H1 (cell line): ENCODE measurements around the gene ARMC9. TPM values are rescaled to one million over a fixed set of nuclear protein-coding genes. Genes with fewer than 3 reads are reported as not detected.

Experiments used
- CTCF ChIA-PET: fragments of 300-600 bp; sonication (Branson Sonifier 250); formaldehyde crosslinking; loops from one replicate; lab custom pipeline; 2021; ENCODE audit not compliant: partially characterized antibody; lab: Charles Lee
- POLR2A ChIA-PET: fragments of 300-600 bp; sonication (Branson Sonifier 250); formaldehyde crosslinking; loops from one replicate; lab custom pipeline; 2021; ENCODE audit warnings: inconsistent platforms; ENCODE audit not compliant: partially characterized antibody; lab: Charles Lee
- DNase-seq, 2 experiments: peaks; one replicate each; pipeline versions ENCODE4 v3.0.0 to v3.0.0-alpha.2; 2010 to 2022; ENCODE audit warnings: low spot score in 2 of 2, low read depth in 1 of 2, mixed read lengths in 1 of 2
- FAIRE-seq: peaks from 2 replicates; lab custom pipeline; 2011; peaks lifted over from hg19 to GRCh38; lab: Jason Lieb, UNC
- H2AFZ ChIP-seq: 2 replicates; pipeline ENCODE4 v1.8.1; 2012; ENCODE audit warnings: low read length, inconsistent platforms
- H2AK5ac ChIP-seq: 2 replicates; pipeline ENCODE4 v1.6.1; 2013; ENCODE audit warnings: low read depth, low read length
- H2BK120ac ChIP-seq: replicated peaks from 2 replicates; pipeline ENCODE3; 2013; ENCODE audit warnings: low read depth, low read length, inconsistent platforms
- H2BK12ac ChIP-seq: 2 replicates; pipeline ENCODE4 v1.6.1; 2013; ENCODE audit warnings: low read depth, low read length
- H2BK15ac ChIP-seq: 2 replicates; pipeline ENCODE4 v1.6.1; 2013; ENCODE audit warnings: low read length
- H2BK20ac ChIP-seq: 2 replicates; pipeline ENCODE4 v1.6.1; 2013; ENCODE audit warnings: low read length
- H2BK5ac ChIP-seq: 2 replicates; pipeline ENCODE4 v1.6.1; 2013; ENCODE audit warnings: low read depth, low read length
- H3K14ac ChIP-seq: 2 replicates; pipeline ENCODE4 v1.6.1; 2013; ENCODE audit warnings: inconsistent platforms; ENCODE audit not compliant: insufficient read length
- H3K18ac ChIP-seq: 2 replicates; pipeline ENCODE4 v1.6.1; 2013; ENCODE audit warnings: low read length; ENCODE audit errors: extremely low read depth
- H3K23ac ChIP-seq: 2 replicates; pipeline ENCODE4 v1.6.1; 2013; ENCODE audit warnings: inconsistent platforms; ENCODE audit not compliant: insufficient read length
- H3K23me2 ChIP-seq: 2 replicates; pipeline ENCODE4 v1.6.1; 2013; ENCODE audit warnings: low read depth, low read length
- H3K27ac ChIP-seq: 2 replicates; pipeline ENCODE4 v1.6.1; 2011; ENCODE audit warnings: low read depth, low read length, inconsistent platforms
- H3K27me3 ChIP-seq, 4 experiments: replicated peaks in 1 of 4; 1 replicate in 1 of 4; 2 replicates in 3 of 4; pipeline versions ENCODE4 v1.6.1 to v1.8.1; 2011 to 2013; ENCODE audit warnings: low read length in 3 of 4, mild to moderate bottlenecking in 3 of 4, inconsistent platforms in 2 of 4, mixed read lengths in 2 of 4, moderate library complexity in 1 of 4; ENCODE audit not compliant: control insufficient read depth in 3 of 4, insufficient read depth in 3 of 4; ENCODE audit errors: extremely low read depth in 1 of 4
- H3K36me3 ChIP-seq, 4 experiments: 2 replicates each; pipeline versions ENCODE4 v1.6.1 to v1.8.1; 2011 to 2013; ENCODE audit warnings: mild to moderate bottlenecking in 4 of 4, low read length in 3 of 4, moderate library complexity in 2 of 4, control low read depth in 1 of 4, inconsistent platforms in 1 of 4; ENCODE audit not compliant: insufficient read depth in 4 of 4, control insufficient read depth in 2 of 4
- H3K4ac ChIP-seq: replicated peaks from 2 replicates; pipeline ENCODE3; 2013; ENCODE audit warnings: low read length, low read depth, mixed read lengths, inconsistent platforms; ENCODE audit not compliant: insufficient read length
- H3K4me1 ChIP-seq, 4 experiments: replicated peaks in 1 of 4; 1 replicate in 1 of 4; 2 replicates in 3 of 4; pipeline versions ENCODE4 v1.6.1 to v1.8.1; 2011 to 2013; ENCODE audit warnings: low read length in 3 of 4, inconsistent platforms in 2 of 4, mixed read lengths in 1 of 4; ENCODE audit not compliant: insufficient read depth in 4 of 4, control insufficient read depth in 3 of 4
- H3K4me2 ChIP-seq, 2 experiments: 2 replicates each; pipeline versions ENCODE4 v1.6.1 to v1.8.1; 2011 to 2013; ENCODE audit warnings: low read depth in 2 of 2, low read length in 2 of 2, control low read depth in 1 of 2, inconsistent platforms in 1 of 2, mild to moderate bottlenecking in 1 of 2; ENCODE audit not compliant: insufficient read depth in 1 of 2
- H3K4me3 ChIP-seq, 4 experiments: fragments of 200-600, 300-600 bp in 1 of 4; sonication (generic), shearing (Covaris generic), sonication (Bioruptor Twin) in 1 of 4; 2 replicates each; pipeline versions ENCODE4 v1.5.1 to v1.8.1; 2011 to 2016; ENCODE audit warnings: low read length in 4 of 4, low read depth in 3 of 4, control low read depth in 2 of 4, inconsistent platforms in 2 of 4, mild to moderate bottlenecking in 2 of 4, mixed read lengths in 1 of 4, moderate library complexity in 1 of 4; ENCODE audit not compliant: insufficient read depth in 2 of 4; ENCODE audit errors: extremely low read depth in 1 of 4
- H3K56ac ChIP-seq: replicated peaks from 2 replicates; pipeline ENCODE3; 2013; ENCODE audit warnings: low read depth, mild to moderate bottlenecking, mixed read lengths, low read length, inconsistent platforms; ENCODE audit not compliant: insufficient read length
- H3K79me1 ChIP-seq: 2 replicates; pipeline ENCODE4 v1.6.1; 2013; ENCODE audit warnings: low read depth, low read length, control low read depth
- H3K79me2 ChIP-seq, 2 experiments: 2 replicates each; pipeline versions ENCODE4 v1.6.1 to v1.8.1; 2012 to 2013; ENCODE audit warnings: low read length in 2 of 2, mild to moderate bottlenecking in 2 of 2, inconsistent platforms in 1 of 2; ENCODE audit not compliant: insufficient read depth in 2 of 2, control insufficient read depth in 1 of 2
- H3K9ac ChIP-seq, 4 experiments: replicated peaks in 1 of 4; 1 replicate in 1 of 4; 2 replicates in 3 of 4; pipeline versions ENCODE4 v1.6.1 to v1.8.1; 2011 to 2013; ENCODE audit warnings: low read depth in 3 of 4, low read length in 3 of 4, control low read depth in 2 of 4, mild to moderate bottlenecking in 2 of 4, moderate library complexity in 2 of 4, inconsistent platforms in 1 of 4; ENCODE audit errors: extremely low read depth in 1 of 4
- H3K9me3 ChIP-seq, 2 experiments: 2 replicates each; pipeline versions ENCODE4 v1.6.1 to v1.8.1; 2012 to 2013; ENCODE audit warnings: mild to moderate bottlenecking in 2 of 2, moderate library complexity in 2 of 2, control low read depth in 1 of 2, inconsistent platforms in 1 of 2, low read depth in 1 of 2, low read length in 1 of 2, mixed read lengths in 1 of 2; ENCODE audit not compliant: insufficient read depth in 2 of 2
- H4K20me1 ChIP-seq, 2 experiments: replicated peaks in 1 of 2; 2 replicates each; pipeline versions ENCODE3 to v1.8.1; 2011 to 2013; ENCODE audit warnings: inconsistent platforms in 2 of 2, low read length in 2 of 2, mild to moderate bottlenecking in 1 of 2; ENCODE audit not compliant: insufficient read depth in 2 of 2, control insufficient read depth in 1 of 2
- H4K5ac ChIP-seq: 2 replicates; pipeline ENCODE4 v1.6.1; 2013; ENCODE audit warnings: low read length, low read depth, mixed read lengths, inconsistent platforms; ENCODE audit not compliant: insufficient read length
- H4K8ac ChIP-seq: 2 replicates; pipeline ENCODE4 v1.8.0; 2013; ENCODE audit warnings: mild to moderate bottlenecking, moderate library complexity, low read length, inconsistent platforms; ENCODE audit not compliant: insufficient read depth; ENCODE audit errors: extremely low read depth
- H4K91ac ChIP-seq: replicated peaks from 2 replicates; pipeline ENCODE3; 2013; ENCODE audit warnings: low read length, mixed read lengths, inconsistent platforms; ENCODE audit not compliant: insufficient read length
- CHD1 ChIP-seq: IDR thresholded peaks from 2 replicates; pipeline ENCODE4 v1.6.1; 2012; ENCODE audit warnings: low read depth, low read length, improper control_type of control experiment
- CREB1 ChIP-seq: IDR thresholded peaks from 2 replicates; pipeline ENCODE4 v1.6.1; 2012; ENCODE audit warnings: inconsistent platforms
- CTBP2 ChIP-seq: IDR thresholded peaks from 2 replicates; pipeline ENCODE4 v1.7.0; 2011; ENCODE audit warnings: borderline replicate concordance, mild to moderate bottlenecking, moderate library complexity, mixed read lengths, low read length; ENCODE audit not compliant: insufficient read depth, insufficient read length
- MAFK ChIP-seq: IDR thresholded peaks from 2 replicates; pipeline ENCODE4 v1.6.1; 2012; ENCODE audit warnings: low read depth, mild to moderate bottlenecking, improper control_type of control experiment, low read length
- NANOG ChIP-seq: IDR thresholded peaks from 2 replicates; pipeline ENCODE4 v1.6.1; 2011; ENCODE audit warnings: low read length, low read depth, mild to moderate bottlenecking, inconsistent platforms; ENCODE audit not compliant: insufficient read depth, poor library complexity, severe bottlenecking
- RAD21 ChIP-seq, 2 experiments: IDR thresholded peaks in 1 of 2; conservative IDR thresholded peaks in 1 of 2; 2 replicates each; pipeline ENCODE4 v1.6.1; 2011; ENCODE audit warnings: low read depth in 2 of 2, low read length in 2 of 2, improper control_type of control experiment in 1 of 2, inconsistent platforms in 1 of 2, mild to moderate bottlenecking in 1 of 2, moderate library complexity in 1 of 2
- RBBP5 ChIP-seq: IDR thresholded peaks from 2 replicates; pipeline ENCODE4 v1.7.1; 2012; ENCODE audit warnings: low read depth, mild to moderate bottlenecking, inconsistent platforms, low read length, moderate library complexity, borderline replicate concordance
- SUZ12 ChIP-seq: fragments of 200-600 bp; sonication (generic); IDR thresholded peaks from 2 replicates; pipeline ENCODE4 v1.6.1; 2012; ENCODE audit warnings: mild to moderate bottlenecking, inconsistent platforms, low read length, moderate library complexity, mixed read lengths
- USF2 ChIP-seq: IDR thresholded peaks from 2 replicates; pipeline ENCODE4 v1.6.1; 2011; ENCODE audit warnings: low read length, improper control_type of control experiment
- WGBS, 2 experiments: shearing (Covaris generic) in 1 of 2; methylation state at CpG; one replicate each; pipeline versions ENCODE4 v1.1.6 to v1.1.7; 2013 to 2015; ENCODE audit warnings: low lambda C conversion rate in 2 of 2, mixed read lengths in 2 of 2, inconsistent platforms in 1 of 2, low coverage in 1 of 2, missing lambda C conversion rate in 1 of 2; ENCODE audit not compliant: insufficient replicate concordance in 2 of 2, insufficient coverage in 1 of 2, insufficient read length in 1 of 2; ENCODE audit errors: extremely low coverage in 1 of 2, missing lambda C conversion rate in 1 of 2; 5-methylcytosine and 5-hydroxymethylcytosine counted together
- polyA plus RNA-seq, 7 experiments: library from polyadenylated mRNA; depleted of rRNA in 3 of 7; stranded (reverse) in 5 of 7; unstranded in 2 of 7; fragments of >200 nt in 5 of 7; fragments of 200-250 nt in 2 of 7; gene quantifications; 1 replicate in 5 of 7; 2 replicates in 1 of 7; 4 replicates in 1 of 7; pipeline versions ENCODE4 v1.2.1 to v1.2.3, GENCODE V29; 2011 to 2013; ENCODE audit warnings: missing spikeins in 2 of 7, mixed read lengths in 2 of 7
- total RNA-seq: library from RNA; stranded (reverse); fragmentation: NEBNext Ultra II Directional; extraction: Animal tissue kit (Norgen Biotek cat#: 25700); gene quantifications from 2 replicates; pipeline ENCODE4 v1.2.1, GENCODE V29; 2021
- TF ChIP-seq, protein P1 (sequence below): IDR thresholded peaks from 2 replicates; pipeline ENCODE4 v1.6.1; 2012; ENCODE audit warnings: low read length, inconsistent platforms

ARMC9 gene
- total and polyA plus RNA-seq, 2 of the 8 experiments (the other 6 are each of a cell fraction or from before 2014, with no cell fraction given), result 23.2 to 36.1 TPM

GRCh38 chr2:231161877-231162329 is 36.5 kb upstream of the ARMC9 start:
- Histone ChIP-seq H3K27me3 (no peaks in the 10 kb centered on the region), H4K91ac (no peak overlapping the region), H2AK5ac (no peak overlapping the region), H4K8ac (no peak overlapping the region), H2AFZ (no peak overlapping the region), H3K56ac (no peak overlapping the region), H3K4me2 (no peak overlapping the region), H2BK12ac (no peak overlapping the region), H3K79me2 (no peaks in the 10 kb centered on the region), H2BK15ac (no peak overlapping the region), H3K4ac (no peak overlapping the region), H3K9me3 (no peaks in the 10 kb centered on the region), H3K36me3 (peaks cover 2 to 34% (median 17%) of the 10 kb centered on the region in 4 experiments; a peak in 7 of 8 replicates), H3K4me1 (peaks cover 0 to 7% (median 2%) of the 10 kb centered on the region in 4 experiments; a peak in 3 of 7 replicates), H3K14ac (no peak overlapping the region), H4K5ac (no peak overlapping the region), H3K23ac (no peak overlapping the region), H3K4me3 (no peak overlapping the region), H3K23me2 (no peaks in the 10 kb centered on the region), H3K18ac (no peak overlapping the region), H3K27ac (no peak overlapping the region), H4K20me1 (no peaks in the 10 kb centered on the region), H2BK120ac (no peak overlapping the region), H3K79me1 (no peaks in the 10 kb centered on the region), H2BK5ac (no peak overlapping the region), H3K9ac (no peak overlapping the region), H2BK20ac (no peak overlapping the region)
- ChIA-PET CTCF (interaction anchor here (0.6 to 1.2 kb wide), 4 partner anchors 31 to 98 kb away, joined by 3 to 4 read pairs (median 4); no protein-coding TSS in a partner anchor), POLR2A (interaction anchor here (0.6 to 1.7 kb wide), 2 partner anchors 10 to 18 kb away, joined by 3 to 4 read pairs; no protein-coding TSS in a partner anchor)
- WGBS, 2 experiments, result 92% methylated on average over 2 of the region's 2 CpGs; no CpG with 5 or more reads in 1 of the 2 experiments
- DNase-seq, result no peak
- FAIRE-seq, result no peak
- no peak for TF ChIP-seq MAFK
- TF ChIP-seq SUZ12, result no peak
- TF ChIP-seq, protein P1, sequence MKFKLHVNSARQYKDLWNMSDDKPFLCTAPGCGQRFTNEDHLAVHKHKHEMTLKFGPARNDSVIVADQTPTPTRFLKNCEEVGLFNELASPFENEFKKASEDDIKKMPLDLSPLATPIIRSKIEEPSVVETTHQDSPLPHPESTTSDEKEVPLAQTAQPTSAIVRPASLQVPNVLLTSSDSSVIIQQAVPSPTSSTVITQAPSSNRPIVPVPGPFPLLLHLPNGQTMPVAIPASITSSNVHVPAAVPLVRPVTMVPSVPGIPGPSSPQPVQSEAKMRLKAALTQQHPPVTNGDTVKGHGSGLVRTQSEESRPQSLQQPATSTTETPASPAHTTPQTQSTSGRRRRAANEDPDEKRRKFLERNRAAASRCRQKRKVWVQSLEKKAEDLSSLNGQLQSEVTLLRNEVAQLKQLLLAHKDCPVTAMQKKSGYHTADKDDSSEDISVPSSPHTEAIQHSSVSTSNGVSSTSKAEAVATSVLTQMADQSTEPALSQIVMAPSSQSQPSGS, result no peak
- TF ChIP-seq CHD1, result no peak
- TF ChIP-seq NANOG, result no peak
- TF ChIP-seq CTBP2, result no peak
- TF ChIP-seq USF2, result no peak
- TF ChIP-seq CREB1, result no peak
- TF ChIP-seq RAD21 (IDR thresholded peaks at IDR 0.05 in 1 of 2, conservative IDR thresholded peaks at IDR 0.05 in 1 of 2; ENCODE audit: low read depth in 2 of 2, low read length in 2 of 2), result no peak
- no peak for TF ChIP-seq RBBP5
